NCI-H446 (cell line): ENCODE results near the gene MIR17HG.
"Not testable (repeated sequence)": the region's sequence is repeated elsewhere in the genome, so short reads cannot be mapped to it uniquely, and the experiment has no call there.

ENCODE experiments used
- DNase-seq, 2 experiments: peaks; one replicate each; lab custom pipeline; 2025; lab: John Stamatoyannopoulos, UW

Gene MIR17HG

GRCh38 chr13:91347202-91347995, at the start of gene MIR17HG:
Gene MIR17HG, plus strand, starts transcription at chr13:91347687.
- DNase-seq, result peak in 1 of 2 experiments; percentile 67

- DNase-seq, result no peak
These were observed 49.4 kb upstream of the MIR17HG start for GRCh38 chr13:91298060-91298459.

- no peak for DNase-seq
These were observed 45.4 kb upstream of the MIR17HG start for GRCh38 chr13:91302111-91302510.

DNA sequence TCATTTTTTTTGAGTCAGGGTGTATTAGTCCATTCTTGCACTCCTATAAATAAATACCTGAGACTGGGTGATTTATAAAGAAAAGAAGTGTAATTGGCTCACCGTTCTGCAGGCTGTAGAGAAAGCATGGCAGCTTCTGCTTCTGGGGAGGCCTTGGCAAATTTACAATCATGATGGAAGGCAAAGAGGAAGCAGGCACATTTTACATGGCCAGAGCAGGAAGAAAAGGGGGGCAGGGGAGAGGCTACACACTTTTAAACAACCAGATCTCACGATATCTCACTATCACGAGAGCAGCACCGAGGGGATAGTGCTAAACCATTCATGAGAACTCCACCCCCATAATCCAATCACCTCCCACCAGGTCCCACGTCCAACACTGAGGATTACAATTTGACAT, 44.5 kb upstream of the MIR17HG start:
- DNase-seq, result no peak

- no peak for DNase-seq
These were observed 42.7 kb upstream of the MIR17HG start for GRCh38 chr13:91304741-91305140.

- no peak for DNase-seq
These were observed 41.8 kb upstream of the MIR17HG start for GRCh38 chr13:91305652-91306051.

DNA sequence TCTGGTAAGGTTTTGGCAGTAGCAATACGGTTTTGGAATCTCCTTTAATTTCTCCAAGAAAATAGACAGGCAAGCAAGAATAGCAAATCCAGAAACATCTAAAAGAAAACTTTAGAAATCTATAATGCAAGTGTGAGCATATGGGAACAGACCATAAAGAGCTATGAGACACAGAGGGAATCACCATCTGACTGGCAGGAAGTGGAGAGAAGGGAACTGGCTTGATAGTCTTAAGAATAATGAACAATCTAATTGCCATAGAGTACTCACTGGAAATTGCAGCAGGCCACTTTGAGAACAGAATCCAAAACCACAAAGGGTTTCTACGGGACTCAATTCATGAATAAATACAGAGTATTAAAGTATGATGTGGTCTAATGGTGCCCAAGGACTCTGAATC, 39.6 kb upstream of the MIR17HG start:
- no peak for DNase-seq

GRCh38 chr13:91308299-91308698, 39.2 kb upstream of the MIR17HG start:
- no peak for DNase-seq

- DNase-seq, result no peak
These were observed 36.0 kb upstream of the MIR17HG start for GRCh38 chr13:91311491-91311890.

- DNase-seq, result no peak
These were observed 35.2 kb upstream of the MIR17HG start for GRCh38 chr13:91312324-91312723.

DNA sequence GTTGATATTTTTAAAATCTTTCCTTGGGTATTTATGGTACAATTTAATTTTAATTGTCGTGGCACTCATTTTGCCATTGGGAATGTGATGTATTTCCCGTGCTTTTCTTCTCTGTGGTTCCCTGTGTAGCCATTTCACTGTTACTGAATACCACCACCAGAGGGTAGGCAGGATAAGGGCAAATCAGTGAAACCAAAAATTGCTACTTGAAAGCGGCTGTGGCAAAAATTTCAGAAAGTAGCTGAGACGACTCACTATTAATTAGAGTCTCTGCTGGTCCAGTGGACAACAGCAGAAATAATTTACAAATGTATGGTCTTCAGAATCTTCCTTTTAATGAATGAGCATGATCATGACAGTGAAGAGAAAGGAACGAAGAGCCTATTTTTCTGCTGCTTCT, 34.4 kb upstream of the MIR17HG start:
- DNase-seq, result no peak

DNA sequence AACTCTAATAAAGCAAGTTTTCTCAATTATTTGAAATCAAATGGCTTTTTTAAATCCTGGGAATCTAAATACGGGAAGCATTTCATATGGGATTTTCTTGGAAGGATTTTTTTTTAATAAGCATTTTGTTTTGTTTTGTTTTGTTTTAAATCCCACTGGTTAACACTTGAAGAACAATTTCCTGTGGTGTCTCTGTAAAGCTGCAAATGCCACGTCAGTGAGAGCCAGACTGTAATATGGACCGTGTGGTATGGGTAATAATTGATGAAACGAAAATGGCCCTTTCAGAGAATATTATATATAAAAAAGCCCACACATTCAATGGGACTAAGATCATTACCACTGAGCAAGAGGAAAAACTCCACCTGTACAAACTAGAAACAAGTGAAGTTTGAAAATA, 33.9 kb upstream of the MIR17HG start:
- DNase-seq, result no peak

- DNase-seq, result no peak
These were observed 32.6 kb upstream of the MIR17HG start for GRCh38 chr13:91314888-91315287.

DNA sequence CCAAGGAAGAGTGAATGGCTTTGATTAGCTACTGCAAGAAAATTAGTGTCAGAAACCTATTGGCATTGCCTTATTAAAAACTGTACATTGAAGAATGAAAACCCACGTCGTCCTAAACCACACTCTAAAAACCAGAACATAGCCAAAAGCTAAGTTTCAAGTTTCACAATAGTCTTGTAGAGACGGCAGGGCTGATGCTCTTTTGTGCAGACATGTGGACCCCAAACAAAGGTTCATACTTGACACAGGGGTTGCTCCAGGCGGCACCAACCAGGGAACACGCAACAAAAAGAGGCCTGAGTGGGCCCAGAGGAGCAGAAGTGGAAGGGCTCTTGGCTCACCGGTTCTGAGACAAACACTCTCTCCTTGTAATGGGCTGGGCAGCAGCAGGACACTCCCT, 28.6 kb upstream of the MIR17HG start:
- DNase-seq, result no peak

DNA sequence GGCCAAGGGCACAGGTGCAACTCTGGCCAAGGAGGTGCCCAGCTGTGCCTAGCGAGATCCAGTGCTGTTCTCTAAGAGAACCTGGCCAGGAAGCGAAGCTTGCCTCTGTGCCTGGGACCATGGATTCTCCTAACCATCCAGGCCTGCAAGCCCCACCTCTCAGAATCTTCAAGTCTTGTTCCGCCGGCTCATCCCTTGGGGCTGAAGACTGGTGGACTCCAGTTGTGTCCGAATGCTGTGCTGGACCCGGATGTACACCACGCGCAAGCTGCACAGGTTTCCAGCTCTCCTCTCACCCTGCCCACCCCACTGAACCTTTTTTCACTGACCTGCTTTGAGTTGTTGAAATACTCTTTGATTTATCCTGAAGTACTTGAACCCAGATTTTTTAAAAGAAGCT, 27.5 kb upstream of the MIR17HG start:
- DNase-seq, result no peak

DNA sequence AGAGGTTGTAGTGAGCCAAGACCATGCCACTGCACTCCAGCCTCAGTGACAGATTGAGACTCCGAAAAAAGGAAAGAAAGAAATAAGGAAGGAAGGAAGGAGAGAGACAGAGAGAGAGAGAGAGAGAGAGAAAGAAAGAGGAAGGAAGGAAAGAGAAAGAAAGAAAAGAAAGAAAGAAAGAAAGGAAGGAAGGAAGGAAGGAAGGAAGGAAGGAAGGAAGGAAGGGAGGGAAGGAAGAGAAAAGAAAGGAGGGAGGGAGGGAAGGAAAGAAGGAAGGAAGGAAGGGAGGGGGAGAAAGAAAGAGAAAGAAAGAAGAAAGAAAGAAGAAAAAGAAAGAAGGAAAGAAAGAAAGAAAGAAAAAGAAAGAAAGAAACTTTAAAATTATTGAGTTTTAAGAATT, 26.5 kb upstream of the MIR17HG start:
- DNase-seq, result not testable (repeated sequence)

- DNase-seq, result no peak
These were observed 24.1 kb upstream of the MIR17HG start for GRCh38 chr13:91323349-91323748.

GRCh38 chr13:91326146-91326545, 21.3 kb upstream of the MIR17HG start:
- no peak for DNase-seq

DNA sequence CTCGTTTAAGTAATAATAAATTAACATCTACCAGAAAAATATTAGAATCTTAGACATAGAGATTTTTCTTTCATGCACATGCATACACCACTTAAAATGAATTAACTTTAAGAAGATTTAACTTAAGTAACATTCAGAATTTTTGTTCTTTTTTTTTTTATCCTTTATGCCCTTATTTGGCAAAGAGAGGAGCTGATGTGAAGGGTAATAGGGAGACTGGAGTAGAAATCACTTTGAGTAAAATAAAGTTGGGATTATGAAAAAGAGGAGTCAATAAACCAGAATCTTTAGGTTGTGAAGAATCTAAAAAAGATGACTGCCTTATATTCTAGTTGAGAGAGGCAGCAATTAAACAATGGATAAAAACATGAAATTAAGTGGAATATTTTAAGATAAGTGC, 18.8 kb upstream of the MIR17HG start:
- no peak for DNase-seq

DNA sequence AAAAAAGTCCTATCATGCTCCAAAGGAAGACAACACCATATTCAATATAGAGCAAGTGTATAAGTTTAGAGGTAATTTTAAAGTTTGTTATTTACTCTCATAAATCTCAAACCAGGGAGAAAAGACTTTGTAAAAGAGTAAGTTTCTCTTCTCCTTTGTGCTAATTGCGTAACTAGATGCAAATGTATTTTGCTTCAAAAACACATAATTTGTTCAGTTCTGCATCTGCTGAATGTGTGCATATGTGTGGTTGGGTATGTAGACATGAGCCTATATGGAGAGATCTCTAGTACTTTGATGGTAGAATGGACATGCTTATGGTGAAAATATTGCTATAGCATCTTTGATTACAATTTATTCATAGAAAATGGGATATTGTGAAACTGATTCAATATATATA, 17.8 kb upstream of the MIR17HG start:
- no peak for DNase-seq

GRCh38 chr13:91331047-91331915, 16.2 kb upstream of the MIR17HG start:
- DNase-seq, result no peak

GRCh38 chr13:91346062-91346461, 1.4 kb upstream of the MIR17HG start:
- no peak for DNase-seq

DNA sequence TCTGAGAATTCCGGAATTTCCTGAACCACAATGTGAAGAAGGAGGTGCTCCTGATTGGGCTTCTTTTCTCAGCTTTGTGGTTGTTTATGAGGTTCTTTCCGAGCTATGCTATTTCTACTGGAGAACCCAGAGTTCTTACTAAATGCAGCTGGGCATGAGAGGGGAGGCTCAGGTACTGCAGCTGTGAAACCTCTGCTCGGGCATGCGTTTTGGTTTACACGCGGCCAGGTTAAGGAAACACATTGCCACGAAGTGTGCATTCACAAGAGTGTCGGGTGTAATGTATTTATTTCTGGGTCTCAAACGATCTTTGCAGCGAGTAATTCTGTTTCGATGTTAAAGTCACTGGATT, 661 bp upstream of the MIR17HG start:
- no peak for DNase-seq
